PC-9 (cell line): Measurements from ENCODE around the gene PER3. TPM values are rescaled to one million over a fixed set of nuclear protein-coding genes. Genes with fewer than 3 reads are reported as not detected.

Experiments
- BruUV-seq: library from RNA; stranded (reverse); fragments of 400-500 nt; replicated peaks from 2 replicates; lab custom pipeline; 2021; lab: Mats Ljungman, UMichigan
- CTCF ChIA-PET: fragments of 300-600 bp; sonication (Branson Sonifier 250); formaldehyde crosslinking; loops from one replicate; lab custom pipeline; 2022; ENCODE audit warnings: antibody characterized with exemption; lab: Charles Lee
- POLR2A ChIA-PET: fragments of 300-600 bp; sonication (Branson Sonifier 250); formaldehyde crosslinking; loops from one replicate; lab custom pipeline; 2022; ENCODE audit warnings: antibody characterized with exemption; ENCODE audit not compliant: unreplicated experiment; lab: Charles Lee
- DNase-seq, 2 experiments: peaks; one replicate each; pipeline versions ENCODE4 v3.0.0 to v3.0.0-alpha.2; 2015 to 2022; ENCODE audit warnings: mixed read lengths in 1 of 2
- H2AFZ ChIP-seq: fragments of 200-600 bp; sonication (generic); 2 replicates; pipeline ENCODE4 v1.8.1; 2017; ENCODE audit warnings: antibody characterized with exemption
- H3F3A ChIP-seq: fragments of 200-600 bp; sonication (generic); 2 replicates; pipeline ENCODE4 v1.8.1; 2017; ENCODE audit warnings: antibody characterized with exemption, mild to moderate bottlenecking, low read depth; ENCODE audit not compliant: insufficient read depth
- H3K27ac ChIP-seq: fragments of 200-600 bp; sonication (generic); 2 replicates; pipeline ENCODE4 v1.6.1; 2016; ENCODE audit warnings: mixed run types
- H3K27me3 ChIP-seq: fragments of 200-600 bp; sonication (generic); 2 replicates; pipeline ENCODE4 v1.6.1; 2016; ENCODE audit warnings: low read depth, mixed run types; ENCODE audit not compliant: insufficient read depth
- H3K36me3 ChIP-seq: fragments of 200-600 bp; sonication (generic); 2 replicates; pipeline ENCODE4 v1.6.1; 2016; ENCODE audit warnings: low read depth, mixed run types
- H3K4me1 ChIP-seq: fragments of 200-600 bp; sonication (generic); replicated peaks from 2 replicates; pipeline ENCODE4 v1.6.1; 2016; ENCODE audit warnings: mixed run types; ENCODE audit not compliant: insufficient read depth
- H3K4me2 ChIP-seq: fragments of 200-600 bp; sonication (generic); 2 replicates; pipeline ENCODE4 v1.6.1; 2017; ENCODE audit warnings: mixed run types
- H3K4me3 ChIP-seq: fragments of 200-600 bp; sonication (generic); 2 replicates; pipeline ENCODE4 v1.6.1; 2016; ENCODE audit warnings: mixed run types
- H3K79me2 ChIP-seq: fragments of 200-600 bp; sonication (generic); 2 replicates; pipeline ENCODE4 v1.6.1; 2017; ENCODE audit warnings: low read depth, mixed run types
- H3K9me2 ChIP-seq: fragments of 200-600 bp; sonication (generic); 2 replicates; pipeline ENCODE4 v1.8.1; 2017; ENCODE audit warnings: mild to moderate bottlenecking; ENCODE audit not compliant: insufficient read depth
- H3K9me3 ChIP-seq: fragments of 200-600 bp; sonication (generic); 2 replicates; pipeline ENCODE4 v1.8.1; 2016; ENCODE audit warnings: low read depth; ENCODE audit not compliant: insufficient read depth
- H4K20me1 ChIP-seq: fragments of 200-600 bp; sonication (generic); 2 replicates; pipeline ENCODE4 v1.8.1; 2017; ENCODE audit not compliant: insufficient read depth
- EZH2 ChIP-seq: fragments of 200-600 bp; sonication (generic); IDR thresholded peaks from 2 replicates; pipeline ENCODE4 v1.8.0; 2017; ENCODE audit warnings: antibody characterized with exemption, low read depth
- intact Hi-C: fragments of 100-400 bp; cut with micrococcal nuclease; formaldehyde crosslinking; loops from one replicate; pipeline ENCODE4 v1.10.0; 2022; ENCODE audit not compliant: unreplicated experiment
- total RNA-seq: library from RNA; stranded (reverse); gene quantifications from 2 replicates; pipeline ENCODE4 v1.2.3, GENCODE V29; 2021
- TF ChIP-seq, protein P1 (sequence below): fragments of 200-600 bp; sonication (generic); conservative IDR thresholded peaks from 2 replicates; pipeline ENCODE4 v1.6.1; 2017; ENCODE audit warnings: mixed run types, antibody characterized with exemption, mild to moderate bottlenecking, moderate library complexity

The PER3 gene
- total RNA-seq, 1 experiment from 2014 or later: 25.1 TPM

DNA sequence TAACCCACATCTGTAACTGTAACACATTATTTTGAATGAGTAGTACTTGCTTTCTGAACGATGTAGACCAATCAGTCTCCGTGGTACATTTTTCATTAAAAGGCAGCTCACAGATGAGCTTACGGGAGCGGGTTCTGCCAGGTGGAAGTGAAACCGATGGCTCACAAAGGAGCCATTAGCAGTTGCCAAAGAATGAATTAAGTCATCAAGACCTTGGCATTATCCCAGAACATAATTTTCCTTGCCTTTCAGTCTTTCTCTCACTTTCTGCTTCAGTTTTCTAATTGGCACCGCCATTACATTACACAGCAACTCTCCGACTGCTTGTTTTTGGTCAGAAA lies 102.3 kb downstream of the PER3 start:
- no peaks in the 10 kb centered on the region for H3K79me2 ChIP-seq
- H3K4me3 ChIP-seq: no peak overlapping the region
- no peak overlapping the region for H2AFZ ChIP-seq
- TF ChIP-seq, protein P1, sequence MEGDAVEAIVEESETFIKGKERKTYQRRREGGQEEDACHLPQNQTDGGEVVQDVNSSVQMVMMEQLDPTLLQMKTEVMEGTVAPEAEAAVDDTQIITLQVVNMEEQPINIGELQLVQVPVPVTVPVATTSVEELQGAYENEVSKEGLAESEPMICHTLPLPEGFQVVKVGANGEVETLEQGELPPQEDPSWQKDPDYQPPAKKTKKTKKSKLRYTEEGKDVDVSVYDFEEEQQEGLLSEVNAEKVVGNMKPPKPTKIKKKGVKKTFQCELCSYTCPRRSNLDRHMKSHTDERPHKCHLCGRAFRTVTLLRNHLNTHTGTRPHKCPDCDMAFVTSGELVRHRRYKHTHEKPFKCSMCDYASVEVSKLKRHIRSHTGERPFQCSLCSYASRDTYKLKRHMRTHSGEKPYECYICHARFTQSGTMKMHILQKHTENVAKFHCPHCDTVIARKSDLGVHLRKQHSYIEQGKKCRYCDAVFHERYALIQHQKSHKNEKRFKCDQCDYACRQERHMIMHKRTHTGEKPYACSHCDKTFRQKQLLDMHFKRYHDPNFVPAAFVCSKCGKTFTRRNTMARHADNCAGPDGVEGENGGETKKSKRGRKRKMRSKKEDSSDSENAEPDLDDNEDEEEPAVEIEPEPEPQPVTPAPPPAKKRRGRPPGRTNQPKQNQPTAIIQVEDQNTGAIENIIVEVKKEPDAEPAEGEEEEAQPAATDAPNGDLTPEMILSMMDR: no peak
- TF ChIP-seq EZH2: no peak
- no peaks in the 10 kb centered on the region for H3K36me3 ChIP-seq
- BruUV-seq: no TSS peak
- no peaks in the 10 kb centered on the region for H4K20me1 ChIP-seq
- no peaks in the 10 kb centered on the region for H3K4me1 ChIP-seq
- no peaks in the 10 kb centered on the region for H3K27me3 ChIP-seq
- intact Hi-C loops: no loop called here
- no peak overlapping the region for H3K4me2 ChIP-seq
- DNase-seq: peak in 1 of 2 experiments; percentile 22
- H3K27ac ChIP-seq: no peak overlapping the region
- H3F3A ChIP-seq: no peaks in the 10 kb centered on the region
- no peaks in the 10 kb centered on the region for H3K9me3 ChIP-seq
- CTCF ChIA-PET: interaction anchor here (0.6 kb wide), 1 partner anchor 28 kb away, joined by 3 read pairs; no protein-coding TSS in a partner anchor
- POLR2A ChIA-PET: interaction anchor here (0.7 kb wide), 1 partner anchor 79 kb away, joined by 7 read pairs; no protein-coding TSS in a partner anchor
- no peaks in the 10 kb centered on the region for H3K9me2 ChIP-seq

DNA sequence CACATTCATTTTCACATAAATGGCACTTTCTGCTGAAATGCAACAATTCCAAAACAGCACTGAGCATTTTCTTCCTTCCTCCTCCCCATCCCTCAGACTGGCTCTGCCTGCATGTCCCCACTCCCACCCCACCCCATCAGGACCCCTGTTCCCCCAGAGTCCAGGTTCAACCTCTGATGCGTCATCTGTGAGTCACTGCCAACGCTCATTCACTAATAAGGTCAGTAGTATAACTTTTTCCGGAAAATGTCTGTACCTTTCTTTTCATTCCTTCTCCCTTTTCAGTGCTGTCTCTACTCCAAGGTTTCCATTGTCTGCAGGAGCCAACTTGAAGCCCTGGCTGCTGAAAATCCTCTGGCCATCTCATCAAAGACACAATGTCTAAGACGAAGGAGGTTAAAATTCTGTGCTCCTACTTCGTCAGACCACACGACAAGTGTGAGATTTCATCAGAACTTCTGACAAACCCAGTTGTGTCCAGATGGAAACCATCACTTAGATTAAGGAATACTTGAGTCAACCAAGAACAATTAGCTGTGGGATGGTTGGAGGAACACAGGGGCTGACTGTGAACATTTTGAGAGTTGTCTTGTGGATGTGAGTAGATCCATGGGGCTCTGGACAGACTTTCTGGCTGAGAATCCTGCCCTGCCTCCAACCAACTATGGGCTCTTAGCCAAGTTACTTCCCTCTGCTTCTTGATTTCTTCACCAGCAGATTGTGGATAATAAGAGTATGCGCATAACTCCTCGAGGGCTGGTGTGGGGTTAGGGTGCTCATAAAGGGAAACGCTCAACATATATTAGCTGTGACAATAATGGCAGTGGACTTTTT lies 104.4 kb downstream of the PER3 start:
- Histone ChIP-seq H3K79me2 (no peaks in the 10 kb centered on the region), H3K4me3 (no peak overlapping the region), H3K9me2 (no peaks in the 10 kb centered on the region), H4K20me1 (no peaks in the 10 kb centered on the region), H2AFZ (no peak overlapping the region), H3K4me1 (no peaks in the 10 kb centered on the region), H3K27ac (no peak overlapping the region), H3F3A (no peaks in the 10 kb centered on the region), H3K27me3 (no peaks in the 10 kb centered on the region), H3K4me2 (no peak overlapping the region), H3K9me3 (no peaks in the 10 kb centered on the region), H3K36me3 (no peaks in the 10 kb centered on the region)
- DNase-seq: no peak
- BruUV-seq: no TSS peak
- CTCF ChIA-PET: no interaction called here
- POLR2A ChIA-PET: no interaction called here
- TF ChIP-seq, protein P1: no peak
- TF ChIP-seq EZH2: no peak
- intact Hi-C loops: no loop called here

DNA sequence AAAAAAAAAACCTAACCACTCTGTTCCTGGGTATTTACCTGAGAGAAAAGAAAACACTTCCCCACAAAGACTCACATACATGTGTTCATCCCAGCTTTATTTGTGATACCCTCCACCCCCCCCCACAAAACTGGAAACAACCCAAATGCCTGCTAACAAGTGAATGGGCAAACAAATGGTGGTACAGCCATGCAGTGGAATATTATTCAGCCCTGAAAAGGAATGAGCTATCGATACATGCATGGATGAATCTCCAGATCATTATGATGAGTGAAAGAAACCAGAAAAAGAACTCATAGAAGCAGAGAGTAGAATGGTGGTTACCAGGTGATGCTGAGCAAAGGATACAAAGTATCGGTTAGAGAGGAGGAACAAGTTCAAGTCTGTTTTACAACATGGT lies 106.8 kb downstream of the PER3 start:
- no peaks in the 10 kb centered on the region for H3K9me2 ChIP-seq
- H3K9me3 ChIP-seq: no peaks in the 10 kb centered on the region
- H4K20me1 ChIP-seq: no peaks in the 10 kb centered on the region
- ChIA-PET POLR2A (interaction anchor here (0.6 kb wide), 1 partner anchor 58 kb away, joined by 3 read pairs; no protein-coding TSS in a partner anchor), CTCF (interaction anchor here (0.6 kb wide), 1 partner anchor 244 kb away, joined by 3 read pairs; no protein-coding TSS in a partner anchor)
- H3K27ac ChIP-seq: no peak overlapping the region
- H3K36me3 ChIP-seq: no peaks in the 10 kb centered on the region
- TF ChIP-seq, protein P1: no peak
- TF ChIP-seq EZH2: no peak
- no peaks in the 10 kb centered on the region for H3K4me1 ChIP-seq
- no peak overlapping the region for H3K4me2 ChIP-seq
- H3K4me3 ChIP-seq: no peak overlapping the region
- DNase-seq: no peak
- no peaks in the 10 kb centered on the region for H3F3A ChIP-seq
- BruUV-seq: no TSS peak
- no peak overlapping the region for H2AFZ ChIP-seq
- intact Hi-C loops: no loop called here
- H3K27me3 ChIP-seq: no peaks in the 10 kb centered on the region
- no peaks in the 10 kb centered on the region for H3K79me2 ChIP-seq
